ENCODE data around the gene SAG. TPM values are rescaled to one million over a fixed set of nuclear protein-coding genes. Genes with fewer than 3 reads are reported as not detected.

Gene SAG
- total and polyA plus RNA-seq, 2 experiments from 2014 or later = not detected

DNA sequence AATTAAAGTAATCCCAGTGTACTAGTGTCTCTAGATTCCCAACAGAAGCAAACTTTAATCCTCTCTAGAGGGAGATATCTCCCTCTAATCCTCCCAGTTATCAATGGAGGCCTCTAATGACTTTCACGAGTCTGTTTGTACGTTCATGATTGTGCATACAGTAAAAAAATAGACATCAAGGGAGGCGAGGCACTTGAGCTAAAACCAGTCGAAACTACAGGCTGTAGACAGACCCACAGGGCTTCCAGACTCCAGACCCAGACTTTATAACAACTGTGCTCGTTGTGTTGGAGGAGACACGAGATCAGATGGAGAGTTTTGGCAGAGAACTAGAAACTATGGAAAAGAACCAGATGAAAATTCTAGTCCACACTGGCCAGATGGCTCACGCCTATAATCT, 53.7 kb downstream of the SAG start:
- Histone ChIP-seq H2AFZ (no peak overlapping the region), H3K4me1 (ENCODE audit: insufficient read depth) (no peaks in the 10 kb centered on the region), H3K4me2 (no peak overlapping the region), H3F3A (replicated peaks; ENCODE audit: low read depth) (no peaks in the 10 kb centered on the region), H3K27me3 (ENCODE audit: insufficient read depth) (0 out of 2 replicates have a peak, but pooled peaks cover 2% of the 10 kb centered on the region), H3K27ac (ENCODE audit: low read depth) (no peak overlapping the region), H3K79me2 (replicated peaks; ENCODE audit: insufficient read depth) (peaks cover 65% of the 10 kb centered on the region), H4K20me1 (replicated peaks; ENCODE audit: insufficient read depth) (peaks cover 10% of the 10 kb centered on the region), H3K9me2 (ENCODE audit: insufficient read depth) (no peaks in the 10 kb centered on the region), H3K4me3 (no peak overlapping the region), H3K36me3 (ENCODE audit: insufficient read depth) (0 out of 2 replicates have a peak, but pooled peaks cover 3% of the 10 kb centered on the region)
- H3K36me3 Mint-ChIP-seq (ENCODE audit: low read depth) = no peaks in the 10 kb centered on the region
- H3K9me3 Mint-ChIP-seq = no peaks in the 10 kb centered on the region
- H3K27ac Mint-ChIP-seq = no peak overlapping the region
- TF ChIP-seq EZH2 (IDR thresholded peaks at IDR 0.05; ENCODE audit: low read depth, unreplicated experiment) (no peak), NANOG (IDR thresholded peaks at IDR 0.05; ENCODE audit: borderline replicate concordance) (no peak), CTCF (conservative IDR thresholded peaks at IDR 0.05; ENCODE audit: low read depth in 2 of 2) (no peak), STAT1 (IDR thresholded peaks at IDR 0.05; ENCODE audit: unreplicated experiment) (no peak), JUNB (IDR thresholded peaks at IDR 0.05; ENCODE audit: unreplicated experiment) (no peak), ZNF114 (CRISPR knock-in tag; IDR thresholded peaks at IDR 0.05) (no peak), ETS1 (IDR thresholded peaks at IDR 0.05) (no peak), CREB1 (CRISPR knock-in tag; IDR thresholded peaks at IDR 0.05; ENCODE audit: low read depth) (no peak), EZH2phosphoT487 (IDR thresholded peaks at IDR 0.05; ENCODE audit: unreplicated experiment) (no peak), POLR2AphosphoS5 (IDR thresholded peaks at IDR 0.05; ENCODE audit: low read depth) (no peak), ZNF331 (CRISPR knock-in tag; IDR thresholded peaks at IDR 0.05; ENCODE audit: low read depth) (no peak)
- TF ChIP-seq, protein P1, sequence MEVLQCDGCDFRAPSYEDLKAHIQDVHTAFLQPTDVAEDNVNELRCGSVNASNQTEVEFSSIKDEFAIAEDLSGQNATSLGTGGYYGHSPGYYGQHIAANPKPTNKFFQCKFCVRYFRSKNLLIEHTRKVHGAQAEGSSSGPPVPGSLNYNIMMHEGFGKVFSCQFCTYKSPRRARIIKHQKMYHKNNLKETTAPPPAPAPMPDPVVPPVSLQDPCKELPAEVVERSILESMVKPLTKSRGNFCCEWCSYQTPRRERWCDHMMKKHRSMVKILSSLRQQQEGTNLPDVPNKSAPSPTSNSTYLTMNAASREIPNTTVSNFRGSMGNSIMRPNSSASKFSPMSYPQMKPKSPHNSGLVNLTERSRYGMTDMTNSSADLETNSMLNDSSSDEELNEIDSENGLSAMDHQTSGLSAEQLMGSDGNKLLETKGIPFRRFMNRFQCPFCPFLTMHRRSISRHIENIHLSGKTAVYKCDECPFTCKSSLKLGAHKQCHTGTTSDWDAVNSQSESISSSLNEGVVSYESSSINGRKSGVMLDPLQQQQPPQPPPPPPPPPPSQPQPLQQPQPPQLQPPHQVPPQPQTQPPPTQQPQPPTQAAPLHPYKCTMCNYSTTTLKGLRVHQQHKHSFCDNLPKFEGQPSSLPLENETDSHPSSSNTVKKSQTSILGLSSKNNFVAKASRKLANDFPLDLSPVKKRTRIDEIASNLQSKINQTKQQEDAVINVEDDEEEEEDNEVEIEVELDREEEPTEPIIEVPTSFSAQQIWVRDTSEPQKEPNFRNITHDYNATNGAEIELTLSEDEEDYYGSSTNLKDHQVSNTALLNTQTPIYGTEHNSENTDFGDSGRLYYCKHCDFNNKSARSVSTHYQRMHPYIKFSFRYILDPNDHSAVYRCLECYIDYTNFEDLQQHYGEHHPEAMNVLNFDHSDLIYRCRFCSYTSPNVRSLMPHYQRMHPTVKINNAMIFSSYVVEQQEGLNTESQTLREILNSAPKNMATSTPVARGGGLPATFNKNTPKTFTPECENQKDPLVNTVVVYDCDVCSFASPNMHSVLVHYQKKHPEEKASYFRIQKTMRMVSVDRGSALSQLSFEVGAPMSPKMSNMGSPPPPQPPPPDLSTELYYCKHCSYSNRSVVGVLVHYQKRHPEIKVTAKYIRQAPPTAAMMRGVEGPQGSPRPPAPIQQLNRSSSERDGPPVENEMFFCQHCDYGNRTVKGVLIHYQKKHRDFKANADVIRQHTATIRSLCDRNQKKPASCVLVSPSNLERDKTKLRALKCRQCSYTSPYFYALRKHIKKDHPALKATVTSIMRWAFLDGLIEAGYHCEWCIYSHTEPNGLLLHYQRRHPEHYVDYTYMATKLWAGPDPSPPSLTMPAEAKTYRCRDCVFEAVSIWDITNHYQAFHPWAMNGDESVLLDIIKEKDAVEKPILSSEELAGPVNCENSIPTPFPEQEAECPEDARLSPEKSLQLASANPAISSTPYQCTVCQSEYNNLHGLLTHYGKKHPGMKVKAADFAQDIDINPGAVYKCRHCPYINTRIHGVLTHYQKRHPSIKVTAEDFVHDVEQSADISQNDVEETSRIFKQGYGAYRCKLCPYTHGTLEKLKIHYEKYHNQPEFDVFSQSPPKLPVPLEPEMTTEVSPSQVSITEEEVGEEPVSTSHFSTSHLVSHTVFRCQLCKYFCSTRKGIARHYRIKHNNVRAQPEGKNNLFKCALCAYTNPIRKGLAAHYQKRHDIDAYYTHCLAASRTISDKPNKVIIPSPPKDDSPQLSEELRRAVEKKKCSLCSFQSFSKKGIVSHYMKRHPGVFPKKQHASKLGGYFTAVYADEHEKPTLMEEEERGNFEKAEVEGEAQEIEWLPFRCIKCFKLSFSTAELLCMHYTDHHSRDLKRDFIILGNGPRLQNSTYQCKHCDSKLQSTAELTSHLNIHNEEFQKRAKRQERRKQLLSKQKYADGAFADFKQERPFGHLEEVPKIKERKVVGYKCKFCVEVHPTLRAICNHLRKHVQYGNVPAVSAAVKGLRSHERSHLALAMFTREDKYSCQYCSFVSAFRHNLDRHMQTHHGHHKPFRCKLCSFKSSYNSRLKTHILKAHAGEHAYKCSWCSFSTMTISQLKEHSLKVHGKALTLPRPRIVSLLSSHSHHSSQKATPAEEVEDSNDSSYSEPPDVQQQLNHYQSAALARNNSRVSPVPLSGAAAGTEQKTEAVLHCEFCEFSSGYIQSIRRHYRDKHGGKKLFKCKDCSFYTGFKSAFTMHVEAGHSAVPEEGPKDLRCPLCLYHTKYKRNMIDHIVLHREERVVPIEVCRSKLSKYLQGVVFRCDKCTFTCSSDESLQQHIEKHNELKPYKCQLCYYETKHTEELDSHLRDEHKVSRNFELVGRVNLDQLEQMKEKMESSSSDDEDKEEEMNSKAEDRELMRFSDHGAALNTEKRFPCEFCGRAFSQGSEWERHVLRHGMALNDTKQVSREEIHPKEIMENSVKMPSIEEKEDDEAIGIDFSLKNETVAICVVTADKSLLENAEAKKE (CRISPR knock-in tag; IDR thresholded peaks at IDR 0.05) = no peak
- TF ChIP-seq, protein P2, sequence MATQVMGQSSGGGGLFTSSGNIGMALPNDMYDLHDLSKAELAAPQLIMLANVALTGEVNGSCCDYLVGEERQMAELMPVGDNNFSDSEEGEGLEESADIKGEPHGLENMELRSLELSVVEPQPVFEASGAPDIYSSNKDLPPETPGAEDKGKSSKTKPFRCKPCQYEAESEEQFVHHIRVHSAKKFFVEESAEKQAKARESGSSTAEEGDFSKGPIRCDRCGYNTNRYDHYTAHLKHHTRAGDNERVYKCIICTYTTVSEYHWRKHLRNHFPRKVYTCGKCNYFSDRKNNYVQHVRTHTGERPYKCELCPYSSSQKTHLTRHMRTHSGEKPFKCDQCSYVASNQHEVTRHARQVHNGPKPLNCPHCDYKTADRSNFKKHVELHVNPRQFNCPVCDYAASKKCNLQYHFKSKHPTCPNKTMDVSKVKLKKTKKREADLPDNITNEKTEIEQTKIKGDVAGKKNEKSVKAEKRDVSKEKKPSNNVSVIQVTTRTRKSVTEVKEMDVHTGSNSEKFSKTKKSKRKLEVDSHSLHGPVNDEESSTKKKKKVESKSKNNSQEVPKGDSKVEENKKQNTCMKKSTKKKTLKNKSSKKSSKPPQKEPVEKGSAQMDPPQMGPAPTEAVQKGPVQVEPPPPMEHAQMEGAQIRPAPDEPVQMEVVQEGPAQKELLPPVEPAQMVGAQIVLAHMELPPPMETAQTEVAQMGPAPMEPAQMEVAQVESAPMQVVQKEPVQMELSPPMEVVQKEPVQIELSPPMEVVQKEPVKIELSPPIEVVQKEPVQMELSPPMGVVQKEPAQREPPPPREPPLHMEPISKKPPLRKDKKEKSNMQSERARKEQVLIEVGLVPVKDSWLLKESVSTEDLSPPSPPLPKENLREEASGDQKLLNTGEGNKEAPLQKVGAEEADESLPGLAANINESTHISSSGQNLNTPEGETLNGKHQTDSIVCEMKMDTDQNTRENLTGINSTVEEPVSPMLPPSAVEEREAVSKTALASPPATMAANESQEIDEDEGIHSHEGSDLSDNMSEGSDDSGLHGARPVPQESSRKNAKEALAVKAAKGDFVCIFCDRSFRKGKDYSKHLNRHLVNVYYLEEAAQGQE (IDR thresholded peaks at IDR 0.05; ENCODE audit: unreplicated experiment) = no peak
- H3K27me3 Mint-ChIP-seq (ENCODE audit: insufficient read depth, low read depth, poor library complexity) = peaks cover 3% of the 10 kb centered on the region
- no peak for ATAC-seq
- peaks cover 8% of the 10 kb centered on the region for H3K4me1 Mint-ChIP-seq
- no peak overlapping the region for H3K4me3 Mint-ChIP-seq
- DNase-seq (ENCODE audit: low spot score) = no peak
